IPS-NIHi7 (cell line): ENCODE data around the gene PRDM2.

Source experiments
- DNase-seq: peaks from one replicate; pipeline ENCODE4 v3.0.0; 2012; ENCODE audit warnings: mixed read lengths; ENCODE audit errors: extremely low spot score

The PRDM2 gene

GRCh38 chr1:13763991-13764390, 64.0 kb downstream of the PRDM2 start:
- no peak for DNase-seq

DNA sequence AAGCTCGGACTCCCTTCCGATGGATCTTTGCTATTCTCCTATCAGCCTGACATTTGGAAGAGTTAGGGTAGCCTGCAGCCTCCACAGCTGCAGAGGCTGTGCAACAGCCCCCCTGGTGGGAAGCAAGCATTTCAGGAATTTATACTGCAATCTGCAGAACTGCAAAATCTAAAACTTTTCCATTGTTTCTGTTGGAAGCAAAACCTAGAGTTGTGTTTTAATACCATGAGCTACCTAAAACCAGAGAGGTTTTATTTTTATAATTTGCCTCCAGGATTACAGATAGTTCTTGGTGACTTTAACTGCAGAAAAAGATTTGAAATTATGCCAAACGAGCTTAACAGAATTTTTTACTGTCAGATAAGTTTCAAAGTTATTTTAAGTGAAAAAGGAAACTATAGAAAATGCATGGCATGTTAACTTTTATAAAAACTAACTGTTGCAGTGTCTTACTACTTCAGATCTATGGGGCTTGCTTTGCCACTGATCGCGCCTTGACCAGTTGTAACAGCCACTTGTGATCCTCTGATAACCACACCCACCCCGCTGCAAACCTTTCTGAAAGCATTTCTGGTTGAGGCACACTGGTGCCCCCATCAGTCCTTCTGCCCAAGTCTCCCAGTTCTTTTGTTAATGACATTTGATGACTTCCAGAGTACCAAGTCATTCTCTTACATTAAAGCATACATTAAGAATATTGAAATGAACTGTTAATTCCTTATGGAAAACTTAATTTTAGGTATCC, 64.8 kb downstream of the PRDM2 start:
- peak; percentile 69 for DNase-seq

DNA sequence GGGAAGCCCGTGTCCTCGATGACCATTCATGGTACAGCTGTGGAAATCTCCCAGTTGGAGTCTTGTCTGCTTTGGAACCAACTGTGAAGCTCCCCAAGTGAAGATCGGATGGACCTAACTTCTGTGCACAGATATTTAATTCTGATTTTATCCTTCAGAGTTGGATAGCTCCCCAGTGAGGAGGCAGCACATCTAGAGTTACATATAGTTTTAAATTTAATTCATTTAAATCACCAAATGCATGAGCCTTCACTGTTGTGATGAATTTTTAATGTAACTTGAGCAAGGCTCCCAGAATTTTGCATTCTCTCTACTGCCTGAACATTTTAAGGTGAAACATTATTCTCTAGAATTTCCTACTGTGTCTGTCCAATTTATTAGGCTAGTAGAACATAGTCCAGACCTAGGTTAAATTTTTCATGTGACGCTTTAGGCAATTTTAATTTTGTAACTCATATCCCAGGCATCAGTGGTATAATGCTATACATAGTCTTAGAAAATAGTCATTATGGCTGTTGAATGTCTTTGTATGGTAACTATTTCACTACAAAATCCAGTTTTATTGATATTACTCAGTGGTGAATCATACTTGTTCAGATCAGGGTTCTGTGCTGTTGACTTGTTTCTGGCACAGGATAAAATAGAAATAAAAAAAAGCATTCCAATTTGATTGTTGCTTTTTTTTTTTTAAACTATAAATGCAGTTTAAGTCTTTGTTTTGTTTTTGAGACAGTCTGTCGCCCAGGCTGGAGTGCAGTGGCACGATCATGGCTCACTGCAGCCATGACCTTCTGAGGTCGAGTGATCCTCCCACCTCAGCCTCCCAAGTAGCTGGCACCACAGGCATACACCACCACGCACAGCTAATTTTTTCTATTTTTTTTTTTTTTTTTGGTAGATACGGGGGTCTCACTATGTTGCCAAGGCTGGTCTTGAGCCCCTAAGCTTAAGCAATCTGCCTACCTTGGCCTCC, 66.9 kb downstream of the PRDM2 start:
- no peak for DNase-seq

- DNase-seq: no peak
Measured at GRCh38 chr1:13769212-13769611, 69.2 kb downstream of the PRDM2 start.

DNA sequence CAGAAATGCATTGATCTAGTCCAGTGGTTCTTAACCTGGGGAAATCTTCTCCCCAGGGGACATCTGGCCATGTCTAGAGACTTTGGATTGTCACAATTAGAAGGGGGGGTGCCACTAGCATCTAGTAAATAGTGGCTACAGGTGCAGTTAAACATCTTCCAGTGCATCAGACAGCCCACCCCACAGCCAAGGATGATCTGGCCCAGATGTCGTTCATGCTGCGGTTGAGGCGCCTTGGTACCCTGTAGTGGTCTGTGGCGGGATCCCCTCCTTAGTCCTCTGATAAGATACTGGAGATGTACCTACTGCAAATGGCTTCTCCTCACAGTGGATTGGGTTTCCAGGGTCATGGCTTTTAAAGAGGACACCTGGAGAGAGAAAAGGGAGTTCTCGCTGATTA, 69.8 kb downstream of the PRDM2 start:
- no peak for DNase-seq

DNA sequence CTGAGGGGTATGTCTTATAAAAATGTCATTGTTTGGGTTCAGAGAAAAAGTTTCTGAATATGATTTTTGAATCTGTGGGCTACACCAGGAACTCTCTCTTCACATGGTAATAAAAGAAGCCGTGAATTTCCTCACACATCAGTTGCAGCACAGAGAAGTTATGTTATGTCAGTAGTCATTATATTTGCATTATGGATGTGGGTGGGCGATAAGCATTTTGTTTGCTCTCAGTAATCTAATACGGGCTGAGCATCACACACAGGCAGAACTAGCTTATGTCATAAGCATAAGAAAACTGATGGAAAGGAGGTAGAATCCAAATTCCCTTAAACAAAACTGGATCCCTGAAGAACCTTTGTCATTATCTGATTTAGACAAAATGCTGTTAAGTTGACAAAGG, 70.8 kb downstream of the PRDM2 start:
- no peak for DNase-seq

GRCh38 chr1:13771745-13772144, 71.8 kb downstream of the PRDM2 start:
- no peak for DNase-seq

GRCh38 chr1:13772271-13772670, 72.3 kb downstream of the PRDM2 start:
- DNase-seq: no peak

DNA sequence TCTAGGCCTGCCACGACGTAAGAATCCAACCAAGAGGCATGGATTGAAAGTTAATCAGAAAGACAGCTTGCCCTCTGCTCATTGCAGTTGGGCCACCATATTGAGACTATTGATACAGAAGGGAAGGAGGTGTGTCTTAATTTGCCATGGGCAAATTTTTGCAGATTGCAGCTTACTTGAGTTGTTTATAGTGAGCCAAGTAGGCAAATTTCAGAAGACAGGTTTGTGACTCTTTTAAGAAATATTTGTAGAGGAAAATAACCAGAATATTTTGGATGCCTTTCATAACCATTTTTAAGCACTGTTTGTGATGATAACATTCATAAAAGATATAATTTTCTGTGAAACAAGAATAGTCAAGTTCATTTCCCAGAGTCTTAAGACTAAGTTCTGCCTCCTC, 74.1 kb downstream of the PRDM2 start:
- DNase-seq: no peak

DNA sequence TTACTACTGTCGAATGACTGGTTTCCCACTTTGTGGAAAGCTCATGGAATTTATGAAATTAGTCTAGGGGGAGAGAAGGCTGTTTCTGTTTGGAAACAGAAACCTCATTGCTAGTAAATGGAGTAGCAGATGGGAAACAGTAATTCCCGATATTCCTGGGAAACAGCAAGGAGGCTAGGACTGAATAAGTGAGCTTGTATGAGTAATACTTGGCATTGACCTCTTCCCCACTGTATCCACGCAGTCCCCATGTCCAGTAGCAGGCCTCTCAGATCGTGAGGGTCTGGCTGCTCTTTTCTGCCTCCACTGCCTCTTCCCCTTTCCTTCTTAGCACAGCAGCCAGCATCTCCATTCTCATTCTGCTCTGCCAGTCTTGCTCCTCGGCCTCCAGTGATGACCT, 75.5 kb downstream of the PRDM2 start:
- DNase-seq: no peak

DNA sequence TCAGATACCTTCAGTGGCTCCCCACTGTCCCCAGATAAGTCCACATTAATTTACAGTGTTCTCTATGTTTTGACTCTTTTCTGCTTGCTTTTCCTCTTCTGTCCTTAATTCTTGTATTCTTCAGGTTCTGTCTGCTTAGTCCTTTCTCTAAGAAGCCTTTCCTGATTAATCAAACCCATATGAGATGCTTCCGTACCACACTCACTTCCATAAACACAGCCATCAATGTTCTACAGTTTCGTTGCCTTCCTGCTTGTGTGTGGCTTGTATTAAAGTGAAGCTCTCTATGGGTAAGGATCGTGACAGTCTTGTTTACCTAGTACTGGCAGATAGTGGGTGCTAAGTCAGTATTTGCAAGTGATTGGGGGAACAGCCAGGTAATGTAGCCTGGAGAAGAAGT, 75.9 kb downstream of the PRDM2 start:
- DNase-seq: no peak

GRCh38 chr1:13778431-13778830, 78.4 kb downstream of the PRDM2 start:
- no peak for DNase-seq

GRCh38 chr1:13779930-13780329, 79.9 kb downstream of the PRDM2 start:
- DNase-seq: no peak

GRCh38 chr1:13780780-13781179, 80.8 kb downstream of the PRDM2 start:
- no peak for DNase-seq

GRCh38 chr1:13781228-13781627, 81.2 kb downstream of the PRDM2 start:
- no peak for DNase-seq

GRCh38 chr1:13781907-13782633, 82.1 kb downstream of the PRDM2 start:
- DNase-seq: no peak

DNA sequence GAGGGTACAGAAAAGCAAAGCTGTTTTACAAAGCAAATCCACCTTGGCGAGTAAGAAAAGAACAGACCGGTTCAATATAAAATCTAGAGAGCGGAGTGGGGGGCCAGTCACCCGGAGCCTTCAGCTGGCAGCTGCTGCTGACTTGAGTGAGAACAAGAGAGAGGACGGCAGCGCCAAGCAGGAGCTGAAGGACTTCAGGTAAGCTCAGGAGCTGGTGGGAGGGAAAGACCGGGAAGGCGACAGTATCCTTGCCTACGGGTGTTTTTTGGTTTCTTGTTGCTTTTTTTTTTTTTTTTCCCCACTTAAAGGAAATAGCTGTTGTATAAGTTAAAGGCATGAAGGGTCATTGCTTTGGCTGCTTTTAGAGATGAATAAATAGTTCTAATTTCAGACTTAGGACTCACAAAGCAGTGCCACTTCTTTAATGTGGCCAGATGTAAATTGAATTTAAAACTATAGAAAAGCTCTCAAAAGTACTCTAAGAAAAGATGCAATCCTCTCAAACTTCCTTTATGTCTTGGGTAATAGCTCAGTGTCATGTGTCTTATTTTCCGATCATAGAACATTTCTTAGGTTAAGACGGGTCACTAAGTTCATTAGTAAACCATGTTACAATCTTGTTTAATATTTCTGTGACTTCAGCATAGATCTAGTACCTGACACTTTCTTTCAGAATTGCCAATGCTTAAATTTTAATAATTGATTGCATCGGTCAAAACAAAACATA, 82.8 kb downstream of the PRDM2 start:
- DNase-seq: no peak

DNA sequence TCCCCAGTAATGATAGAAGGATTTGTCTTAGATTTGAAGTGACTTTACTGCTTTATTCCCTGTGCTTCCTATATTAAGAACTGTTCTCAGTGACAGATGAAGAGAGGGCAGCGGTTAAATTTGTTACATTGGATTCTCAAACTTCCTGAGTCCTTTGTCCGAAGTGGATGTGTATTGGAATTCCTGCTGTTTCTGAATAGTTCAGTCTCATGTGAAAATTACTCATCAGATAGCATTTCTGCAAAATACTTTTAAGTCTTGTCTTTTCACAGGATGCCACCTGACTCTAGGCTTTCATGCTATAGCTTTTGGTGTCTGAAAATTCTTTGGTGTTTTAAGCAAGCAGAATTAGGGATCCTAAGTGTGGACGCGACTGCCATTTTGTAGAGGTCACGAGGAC, 83.6 kb downstream of the PRDM2 start:
- DNase-seq: no peak

GRCh38 chr1:13784971-13785370, 85.0 kb downstream of the PRDM2 start:
- DNase-seq: no peak

DNA sequence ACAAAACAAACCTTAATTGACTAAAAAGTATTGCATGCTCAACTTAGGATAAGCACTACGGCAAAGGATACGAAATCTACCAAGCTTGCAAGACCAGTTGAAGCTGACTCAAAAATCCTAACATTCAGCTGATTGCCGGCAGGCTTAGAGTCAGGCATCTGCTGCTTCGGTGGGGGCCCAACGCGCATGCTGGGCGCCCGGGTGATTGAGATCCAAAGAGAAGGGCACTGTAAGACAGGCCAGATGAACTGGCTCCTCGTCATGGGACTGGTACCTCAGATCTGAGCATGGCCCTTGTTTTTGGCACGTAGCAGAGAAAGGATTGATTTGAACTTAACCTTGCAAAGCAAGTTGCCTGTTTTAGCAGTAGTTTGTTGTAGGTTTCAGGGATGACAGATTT, 86.6 kb downstream of the PRDM2 start:
- DNase-seq: no peak

DNA sequence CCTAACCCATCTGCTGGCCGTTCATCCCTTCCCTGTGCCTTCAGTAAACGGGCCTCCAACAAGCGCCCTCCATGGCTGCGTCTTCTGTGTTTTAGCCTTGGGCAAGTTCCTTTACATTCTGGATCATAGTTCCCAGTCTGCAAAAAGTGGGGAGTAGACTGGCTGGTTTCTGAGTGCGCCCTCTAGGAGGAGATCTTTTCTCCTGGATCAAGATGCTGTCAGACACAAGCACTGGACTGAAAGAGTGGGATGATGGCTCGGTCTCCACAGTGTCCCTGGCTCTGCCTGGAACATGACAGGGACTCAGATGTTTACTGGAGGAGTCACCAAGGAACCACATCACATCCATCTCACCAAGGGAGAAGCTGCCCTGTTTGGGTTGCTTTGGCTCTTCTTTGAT, 88.8 kb downstream of the PRDM2 start:
- peak; percentile 20 for DNase-seq
